MM.1S (cell line): ENCODE measurements around the gene RBM42.

ENCODE experiments used
- EZH2 ChIP-seq: fragments of 300-600 bp; sonication (generic); optimal IDR thresholded peaks from 2 replicates; pipeline ENCODE3; 2017; ENCODE audit warnings: low read depth, mild to moderate bottlenecking, antibody characterized with exemption, low read length, mixed read lengths
- EZH2phosphoT487 ChIP-seq: fragments of 300-600 bp; sonication (generic); IDR thresholded peaks from 2 replicates; pipeline ENCODE4 v1.6.1; 2018; ENCODE audit warnings: antibody characterized with exemption, low read length
- TF ChIP-seq, protein P1 (sequence below): fragments of 300-600 bp; sonication (generic); IDR thresholded peaks from 2 replicates; pipeline ENCODE4 v1.5.1; 2016; ENCODE audit warnings: antibody characterized with exemption, low read length, mixed read lengths

DNA sequence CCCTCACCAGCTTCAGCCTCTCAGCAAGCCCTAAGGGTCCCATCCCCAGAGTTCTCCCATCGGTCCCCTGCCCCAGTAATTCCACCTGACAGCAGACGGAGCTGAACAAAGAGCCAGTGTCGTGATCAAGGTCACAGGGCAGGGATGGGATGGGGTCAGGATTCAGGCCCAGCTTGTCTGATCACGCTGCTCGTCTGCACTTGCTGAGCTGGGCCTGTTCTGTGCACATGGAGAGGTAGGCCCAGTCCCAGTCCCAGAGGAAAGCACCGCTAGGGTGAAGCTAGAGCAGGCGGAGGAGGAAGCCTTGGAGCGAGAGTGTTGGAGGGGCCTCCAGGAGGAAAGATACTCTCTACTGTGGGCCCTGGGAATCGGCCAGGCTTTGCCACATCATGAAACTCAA is 7.1 kb upstream of the RBM42 start:
- TF ChIP-seq, protein P1, sequence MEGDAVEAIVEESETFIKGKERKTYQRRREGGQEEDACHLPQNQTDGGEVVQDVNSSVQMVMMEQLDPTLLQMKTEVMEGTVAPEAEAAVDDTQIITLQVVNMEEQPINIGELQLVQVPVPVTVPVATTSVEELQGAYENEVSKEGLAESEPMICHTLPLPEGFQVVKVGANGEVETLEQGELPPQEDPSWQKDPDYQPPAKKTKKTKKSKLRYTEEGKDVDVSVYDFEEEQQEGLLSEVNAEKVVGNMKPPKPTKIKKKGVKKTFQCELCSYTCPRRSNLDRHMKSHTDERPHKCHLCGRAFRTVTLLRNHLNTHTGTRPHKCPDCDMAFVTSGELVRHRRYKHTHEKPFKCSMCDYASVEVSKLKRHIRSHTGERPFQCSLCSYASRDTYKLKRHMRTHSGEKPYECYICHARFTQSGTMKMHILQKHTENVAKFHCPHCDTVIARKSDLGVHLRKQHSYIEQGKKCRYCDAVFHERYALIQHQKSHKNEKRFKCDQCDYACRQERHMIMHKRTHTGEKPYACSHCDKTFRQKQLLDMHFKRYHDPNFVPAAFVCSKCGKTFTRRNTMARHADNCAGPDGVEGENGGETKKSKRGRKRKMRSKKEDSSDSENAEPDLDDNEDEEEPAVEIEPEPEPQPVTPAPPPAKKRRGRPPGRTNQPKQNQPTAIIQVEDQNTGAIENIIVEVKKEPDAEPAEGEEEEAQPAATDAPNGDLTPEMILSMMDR, result no peak
- TF ChIP-seq EZH2 (no peak), EZH2phosphoT487 (no peak)
